Measurements from ENCODE around the gene TRPV6. TPM values are rescaled to one million over a fixed set of nuclear protein-coding genes. Genes with fewer than 3 reads are reported as not detected.

TRPV6 gene
- total RNA-seq, 1 experiment from 2014 or later = not detected

GRCh38 chr7:142863891-142864685, 21.5 kb downstream of the TRPV6 start:
- in situ Hi-C loops (cut with HindIII; ENCODE audit: low pct_unique_long_range_greater_than_20kb, low sequenced_read_pairs) = no loop called here
- DNase-seq (ENCODE audit: low read depth, low spot score) = no peak

- in situ Hi-C loops (cut with HindIII; ENCODE audit: low pct_unique_long_range_greater_than_20kb, low sequenced_read_pairs) = no loop called here
- DNase-seq (ENCODE audit: low read depth, low spot score) = no peak
Measured at GRCh38 chr7:142862786-142863400, 22.7 kb downstream of the TRPV6 start.

GRCh38 chr7:142862351-142862750, 23.2 kb downstream of the TRPV6 start:
- DNase-seq (ENCODE audit: low read depth, low spot score) = no peak
- in situ Hi-C loops (cut with HindIII; ENCODE audit: low pct_unique_long_range_greater_than_20kb, low sequenced_read_pairs) = no loop called here

GRCh38 chr7:142860968-142861367, 24.6 kb downstream of the TRPV6 start:
- in situ Hi-C loops (cut with HindIII; ENCODE audit: low pct_unique_long_range_greater_than_20kb, low sequenced_read_pairs) = no loop called here
- DNase-seq (ENCODE audit: low read depth, low spot score) = no peak

- in situ Hi-C loops (cut with HindIII; ENCODE audit: low pct_unique_long_range_greater_than_20kb, low sequenced_read_pairs) = no loop called here
- peak; percentile 45 for DNase-seq (ENCODE audit: low read depth, low spot score)
Measured at GRCh38 chr7:142859829-142860228, 25.7 kb downstream of the TRPV6 start.

GRCh38 chr7:142859411-142859810, 26.1 kb downstream of the TRPV6 start:
- DNase-seq (ENCODE audit: low read depth, low spot score) = no peak
- in situ Hi-C loops (cut with HindIII; ENCODE audit: low pct_unique_long_range_greater_than_20kb, low sequenced_read_pairs) = no loop called here

- in situ Hi-C loops (cut with HindIII; ENCODE audit: low pct_unique_long_range_greater_than_20kb, low sequenced_read_pairs) = no loop called here
Measured at GRCh38 chr7:142857625-142858024, 27.9 kb downstream of the TRPV6 start.

GRCh38 chr7:142856565-142857245, 28.8 kb downstream of the TRPV6 start:
- DNase-seq (ENCODE audit: low read depth, low spot score) = no peak
- in situ Hi-C loops (cut with HindIII; ENCODE audit: low pct_unique_long_range_greater_than_20kb, low sequenced_read_pairs) = no loop called here

More at GRCh38 chr7:142857625-142858024, 27.9 kb downstream of the TRPV6 start:
- no peak for DNase-seq (ENCODE audit: low read depth, low spot score)

GRCh38 chr7:142855756-142856564, 29.6 kb downstream of the TRPV6 start:
- in situ Hi-C loops (cut with HindIII; ENCODE audit: low pct_unique_long_range_greater_than_20kb, low sequenced_read_pairs) = no loop called here

GRCh38 chr7:142855114-142855743, 30.3 kb downstream of the TRPV6 start:
- no peak for DNase-seq (ENCODE audit: low read depth, low spot score)
- in situ Hi-C loops (cut with HindIII; ENCODE audit: low pct_unique_long_range_greater_than_20kb, low sequenced_read_pairs) = no loop called here

More at GRCh38 chr7:142855756-142856564, 29.6 kb downstream of the TRPV6 start:
- no peak for DNase-seq (ENCODE audit: low read depth, low spot score)

- DNase-seq (ENCODE audit: low read depth, low spot score) = peak; percentile 67
- in situ Hi-C loops (cut with HindIII; ENCODE audit: low pct_unique_long_range_greater_than_20kb, low sequenced_read_pairs) = no loop called here
Measured at GRCh38 chr7:142854372-142855113, 31.0 kb downstream of the TRPV6 start, which contains the start of gene EPHB6. EPHB6 (plus strand) TSS chr7:142855076; CDS start chr7:142863228, 8,152 bp downstream.

- peak; percentile 76 for DNase-seq (ENCODE audit: low read depth, low spot score)
- in situ Hi-C loops (cut with HindIII; ENCODE audit: low pct_unique_long_range_greater_than_20kb, low sequenced_read_pairs) = no loop called here
Measured at GRCh38 chr7:142853739-142854371, 31.7 kb downstream of the TRPV6 start.

GRCh38 chr7:142851919-142852318, 33.6 kb downstream of the TRPV6 start:
- peak; percentile 26 for DNase-seq (ENCODE audit: low read depth, low spot score)
- in situ Hi-C loops (cut with HindIII; ENCODE audit: low pct_unique_long_range_greater_than_20kb, low sequenced_read_pairs) = no loop called here

GRCh38 chr7:142851269-142851668, 34.3 kb downstream of the TRPV6 start:
- in situ Hi-C loops (cut with HindIII; ENCODE audit: low pct_unique_long_range_greater_than_20kb, low sequenced_read_pairs) = no loop called here
- DNase-seq (ENCODE audit: low read depth, low spot score) = no peak

GRCh38 chr7:142847353-142847752, 38.2 kb downstream of the TRPV6 start:
- no peak for DNase-seq (ENCODE audit: low read depth, low spot score)

GRCh38 chr7:142842251-142842766, 43.2 kb downstream of the TRPV6 start:
- no peak for DNase-seq (ENCODE audit: low read depth, low spot score)
- in situ Hi-C loops (cut with HindIII; ENCODE audit: low pct_unique_long_range_greater_than_20kb, low sequenced_read_pairs) = no loop called here

More at GRCh38 chr7:142847353-142847752, 38.2 kb downstream of the TRPV6 start:
- in situ Hi-C loops (cut with HindIII; ENCODE audit: low pct_unique_long_range_greater_than_20kb, low sequenced_read_pairs) = no loop called here
